NCI-H2029 (cell line): ENCODE measurements around the gene HEMK1.

Source experiments
- DNase-seq: peaks from one replicate; lab custom pipeline; 2025; lab: John Stamatoyannopoulos, UW

The HEMK1 gene

DNA sequence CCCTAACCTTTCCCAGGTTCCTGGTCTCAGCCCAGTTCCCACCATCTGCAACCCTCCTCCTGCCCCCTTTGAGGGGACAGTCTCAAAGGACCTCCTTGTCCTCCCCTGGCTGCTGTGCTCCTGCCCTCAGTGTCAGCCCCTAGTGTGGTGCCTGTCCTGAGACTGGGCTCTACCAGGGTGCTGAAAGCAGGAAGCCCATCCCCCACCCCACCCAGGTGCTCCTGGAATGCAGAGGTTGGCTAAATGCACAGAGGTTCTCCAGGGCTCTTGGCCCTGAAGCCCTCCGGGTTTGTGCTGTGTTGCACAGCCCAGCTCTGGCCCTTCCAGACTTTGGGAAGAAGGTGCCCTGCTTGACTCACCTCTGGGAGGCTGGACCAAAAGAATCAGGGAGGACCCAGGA is 23.5 kb upstream of the HEMK1 start:
- no peak for DNase-seq

DNA sequence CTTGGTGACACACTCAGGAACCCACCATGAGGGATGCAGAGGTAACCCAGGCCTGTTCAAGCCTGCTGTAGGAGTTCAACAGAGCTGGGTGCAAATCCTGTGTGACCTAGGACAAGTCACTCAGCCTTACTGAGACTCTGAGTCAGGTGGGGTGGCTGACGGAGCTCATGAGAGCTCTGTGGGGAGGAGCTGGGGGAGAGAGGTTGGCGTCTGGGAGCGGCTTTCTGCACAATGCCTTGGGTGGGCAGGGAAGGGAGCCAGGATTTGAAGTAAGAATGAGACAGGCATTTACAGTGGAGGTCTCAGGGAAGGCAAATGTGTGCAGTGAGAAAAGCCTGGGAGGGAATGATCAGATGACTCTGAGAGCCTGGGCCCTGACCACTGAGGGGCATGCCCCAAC is 20.1 kb upstream of the HEMK1 start:
- no peak for DNase-seq

GRCh38 chr3:50550079-50550736 is 19.1 kb upstream of the HEMK1 start:
- DNase-seq: no peak

DNA sequence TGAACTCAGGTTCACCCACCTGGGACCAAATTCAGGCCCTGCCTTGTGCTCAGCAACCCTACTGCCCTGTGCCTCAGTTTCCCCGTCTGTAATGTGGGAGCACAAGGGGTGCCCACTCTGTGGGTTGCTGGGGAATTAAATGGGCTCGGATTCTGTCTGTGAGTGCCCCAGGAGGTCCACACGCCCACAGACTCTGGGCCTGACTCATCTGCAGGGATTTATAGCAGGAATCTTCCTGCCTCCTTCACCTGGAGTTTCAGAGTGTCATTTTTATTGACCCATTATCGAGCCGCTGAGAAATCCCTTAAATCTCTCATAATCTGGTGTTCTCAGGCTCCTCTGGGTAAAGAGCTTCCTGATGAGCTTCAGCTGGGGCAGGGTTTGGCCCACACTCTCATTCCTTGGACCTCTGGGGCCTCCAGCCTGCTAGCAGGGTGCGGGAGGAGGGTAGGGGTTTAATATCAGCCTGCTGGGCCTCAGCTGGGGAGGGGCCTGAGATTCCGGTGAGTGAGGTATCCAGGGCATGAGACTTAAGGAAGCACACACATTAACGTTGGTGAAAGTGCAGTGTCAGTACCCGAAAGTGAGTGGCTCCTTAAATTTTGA is 18.2 kb upstream of the HEMK1 start:
- no peak for DNase-seq

- no peak for DNase-seq
These were observed 17.5 kb upstream of the HEMK1 start for GRCh38 chr3:50551681-50552435.

DNA sequence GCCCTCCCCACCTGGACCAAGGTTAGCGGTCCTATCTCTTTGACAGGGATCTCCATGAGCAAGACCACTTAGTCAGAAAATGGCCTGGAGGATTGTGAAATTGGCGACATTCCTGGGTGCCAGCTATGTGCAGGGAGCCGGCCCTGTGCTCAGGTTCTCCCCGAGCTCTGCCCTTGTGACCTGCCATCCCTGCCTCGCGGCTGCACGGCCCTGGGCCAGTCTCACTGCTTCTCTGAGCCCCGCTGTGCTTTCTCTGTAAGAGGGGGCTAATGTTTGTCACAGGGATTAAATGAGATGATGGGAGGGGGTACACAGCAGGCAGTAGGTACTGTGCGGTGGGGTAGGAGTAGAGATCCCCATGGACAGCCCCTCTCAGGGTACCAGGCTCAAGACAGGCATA is 16.7 kb upstream of the HEMK1 start:
- DNase-seq: no peak

DNA sequence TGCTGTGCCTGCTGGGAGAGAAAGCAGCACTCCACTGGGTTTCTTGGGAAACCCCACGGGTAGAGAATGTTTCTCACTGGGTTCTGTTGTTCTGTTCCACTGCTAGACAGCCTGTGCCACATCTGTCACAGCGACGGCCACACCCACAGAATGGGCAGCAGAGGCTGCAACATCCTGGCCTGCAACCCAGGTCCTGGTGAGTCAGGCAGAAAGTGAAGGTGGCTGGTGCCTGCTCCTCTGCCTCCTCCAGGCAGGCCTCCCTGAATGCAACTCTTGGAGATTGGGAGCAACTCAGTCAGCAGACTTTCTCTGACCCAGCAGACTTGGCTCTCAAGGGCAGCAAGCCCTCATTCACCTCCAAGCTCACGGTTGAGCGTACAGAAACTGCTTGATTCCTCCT is 14.8 kb upstream of the HEMK1 start:
- DNase-seq: no peak

GRCh38 chr3:50557106-50557505 is 12.2 kb upstream of the HEMK1 start:
- DNase-seq: no peak

GRCh38 chr3:50557915-50558314 is 11.4 kb upstream of the HEMK1 start:
- no peak for DNase-seq

DNA sequence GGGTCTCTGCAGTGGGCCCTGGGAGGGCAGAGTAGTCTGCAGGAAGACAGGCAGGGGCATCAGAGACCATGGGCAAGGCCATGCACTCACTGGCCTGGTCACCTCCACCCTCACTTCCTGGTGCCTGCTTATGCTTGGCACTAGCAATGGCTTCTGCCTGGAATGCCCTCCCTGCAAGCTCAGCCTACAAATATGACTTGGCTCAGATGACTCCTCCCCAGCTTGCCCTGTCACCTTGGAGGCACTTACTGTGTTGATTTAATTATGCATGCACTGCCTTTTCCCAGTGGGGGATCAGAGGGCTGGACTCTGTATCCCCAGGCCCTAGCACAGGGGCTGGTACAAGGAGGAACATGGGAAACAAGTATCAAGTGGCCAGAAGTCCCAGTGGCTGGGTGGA is 9.6 kb upstream of the HEMK1 start:
- DNase-seq: no peak

GRCh38 chr3:50562861-50563260 is 6.5 kb upstream of the HEMK1 start:
- no peak for DNase-seq

GRCh38 chr3:50563867-50564266 is 5.5 kb upstream of the HEMK1 start:
- DNase-seq: no peak

DNA sequence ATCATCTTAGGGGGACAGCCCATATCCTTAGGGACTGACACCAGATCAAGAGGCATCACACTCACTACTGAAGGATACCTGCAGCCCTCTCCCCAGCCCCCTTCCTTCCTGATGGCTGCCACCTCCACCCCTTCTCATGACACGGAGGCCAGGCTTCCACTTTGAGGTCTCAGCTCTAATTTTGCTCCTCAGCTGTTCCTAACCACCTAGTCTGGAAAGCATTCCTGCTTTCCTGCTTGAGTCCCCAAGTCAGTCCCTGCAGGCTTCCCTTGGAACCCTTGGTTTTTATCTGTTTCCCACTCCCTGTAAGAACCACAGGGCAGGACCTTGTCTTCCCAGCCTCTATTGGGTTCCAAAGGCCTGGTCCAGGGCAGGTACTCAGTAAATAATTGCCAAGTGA is 5.0 kb upstream of the HEMK1 start:
- DNase-seq: no peak

DNA sequence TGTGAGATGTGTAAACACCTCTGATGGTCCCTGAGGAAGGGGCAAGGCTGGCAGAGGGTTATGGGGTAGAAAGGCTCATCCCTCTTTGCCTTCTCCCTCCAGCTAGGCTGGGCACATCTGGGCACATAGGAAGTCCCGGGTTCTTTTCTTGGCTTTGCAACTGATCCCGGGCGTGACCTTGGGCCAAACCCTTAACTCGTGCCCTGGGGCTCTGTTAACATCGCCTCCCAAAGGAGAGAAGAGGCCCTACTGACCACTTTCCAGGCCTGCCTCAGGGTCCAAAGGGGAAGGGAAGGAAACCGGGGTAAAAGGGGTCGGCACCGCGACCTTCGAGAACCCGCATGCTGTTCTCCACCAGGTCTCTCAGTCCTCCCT is 2.3 kb upstream of the HEMK1 start:
- DNase-seq: no peak

DNA sequence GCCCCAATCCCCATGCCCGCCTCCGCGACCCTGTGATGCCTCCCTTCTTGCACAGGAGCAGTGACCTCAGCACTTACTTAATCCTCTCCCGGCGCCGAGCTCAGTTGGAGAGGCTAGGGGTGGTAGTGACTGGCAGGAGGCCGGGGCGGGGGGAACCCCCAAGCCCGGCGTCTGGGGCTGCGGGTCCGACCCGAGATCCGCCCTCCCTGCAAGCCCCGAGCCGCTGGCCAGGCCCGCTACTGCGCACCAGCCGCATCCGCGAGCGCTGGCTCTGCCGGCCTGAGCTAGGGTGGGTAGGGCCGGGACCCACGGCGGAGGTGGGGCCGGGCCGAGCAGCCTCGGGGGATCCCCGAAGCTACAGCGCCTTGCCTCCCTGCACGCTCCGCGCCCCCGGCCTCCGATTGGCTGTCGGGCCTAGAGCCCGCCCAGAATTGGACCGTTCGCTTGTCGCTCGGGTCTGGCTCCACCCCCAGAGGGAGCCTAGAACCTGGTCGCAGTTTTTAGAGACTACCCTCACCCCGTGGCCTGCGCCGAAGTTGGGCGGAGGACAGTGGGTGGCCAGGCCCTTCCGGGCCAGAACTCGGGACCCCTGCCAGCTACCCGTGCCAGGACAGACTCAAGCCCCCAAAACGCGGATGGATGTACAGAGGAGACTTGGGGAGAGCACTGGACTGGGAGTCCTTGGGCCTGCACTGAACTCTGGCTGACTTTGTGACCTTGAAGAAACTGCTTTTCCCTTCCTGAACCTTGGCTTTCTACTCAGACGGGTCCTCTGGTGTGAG is 1.7 kb upstream of the HEMK1 start, which contains the start of gene C3orf18:
TSS of gene C3orf18 (minus strand) at position 362 of the 782 bp plus-strand sequence. CDS start 2,048 bp downstream, outside the sequence.
- DNase-seq: peak; percentile 60

DNA sequence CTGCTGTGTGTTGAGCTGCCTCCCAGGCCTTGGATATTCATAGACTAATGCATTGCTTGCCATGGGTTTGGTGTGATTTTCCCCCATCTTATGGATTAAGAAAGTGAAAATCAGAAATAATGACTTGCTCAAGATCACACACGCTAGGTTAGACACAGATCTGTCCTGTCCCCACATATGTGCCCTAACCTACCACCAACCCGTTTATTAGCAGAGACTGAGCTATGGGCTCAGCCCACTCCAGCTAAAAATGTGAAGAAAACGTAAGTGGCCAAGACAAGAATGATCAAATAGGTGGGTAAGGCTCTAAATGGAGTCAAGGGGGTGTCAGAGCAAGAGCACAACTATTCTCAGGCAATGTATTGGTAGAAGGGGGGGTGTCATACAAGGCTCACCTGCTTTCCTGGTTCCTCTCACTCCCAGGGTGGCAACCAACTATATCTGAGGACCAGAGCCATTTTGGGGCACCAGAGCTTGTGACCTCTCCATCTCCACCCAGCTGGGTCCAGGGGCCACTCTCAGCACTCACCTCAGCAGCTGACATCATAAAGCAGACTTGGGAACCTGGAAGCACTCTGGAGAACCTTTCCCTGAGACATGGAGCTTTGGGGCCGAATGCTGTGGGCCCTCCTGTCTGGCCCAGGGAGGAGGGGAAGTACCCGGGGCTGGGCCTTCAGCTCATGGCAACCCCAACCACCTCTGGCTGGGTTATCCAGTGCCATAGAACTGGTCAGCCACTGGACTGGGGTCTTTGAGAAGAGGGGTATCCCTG is 1.4 kb downstream of the HEMK1 start:
- no peak for DNase-seq

DNA sequence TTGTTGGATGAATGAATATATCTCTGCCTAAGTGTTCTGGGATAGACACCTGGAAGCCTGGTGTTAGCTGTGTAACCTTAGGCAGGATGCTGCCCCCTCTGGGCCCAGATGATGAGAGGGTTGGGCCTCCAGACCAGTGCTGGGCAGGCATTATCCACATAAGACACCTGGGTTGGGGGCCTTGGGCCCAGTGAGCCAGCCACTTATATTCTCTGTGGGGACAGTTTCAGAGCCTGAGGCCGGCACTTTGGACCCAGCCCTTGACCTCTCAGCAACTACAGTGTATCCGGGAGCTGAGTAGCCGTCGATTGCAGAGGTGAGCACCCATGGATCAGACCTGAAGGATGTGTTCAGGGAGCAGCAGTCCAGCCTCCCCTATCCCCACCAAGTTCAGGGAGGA is 2.2 kb downstream of the HEMK1 start:
- no peak for DNase-seq

DNA sequence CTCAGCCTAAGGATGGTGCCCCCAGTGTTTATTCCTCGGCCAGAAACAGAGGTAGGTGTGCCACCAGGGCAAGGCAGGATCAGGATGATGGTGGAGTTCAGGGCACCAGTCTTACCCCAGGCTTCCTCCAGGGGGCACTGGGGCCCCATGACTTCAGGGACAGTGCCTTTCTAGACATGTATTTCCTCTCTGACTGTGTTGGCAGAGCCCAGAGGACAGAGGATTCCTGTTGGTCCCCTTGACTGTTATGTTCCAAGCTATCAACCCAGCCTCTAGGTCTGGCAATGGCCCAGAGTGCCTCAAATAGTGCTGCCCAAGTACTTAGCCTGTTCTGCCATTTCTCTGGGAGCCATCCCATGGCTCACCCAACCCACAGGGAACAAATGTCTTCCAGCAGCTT is 2.8 kb downstream of the HEMK1 start:
- peak; percentile 51 for DNase-seq

GRCh38 chr3:50572801-50573371 is 3.6 kb downstream of the HEMK1 start:
- no peak for DNase-seq

- DNase-seq: no peak
These were observed 4.5 kb downstream of the HEMK1 start for GRCh38 chr3:50573566-50574443.
